Right ventricle myocardium inferior (tissue), 1 donor: Measurements from ENCODE around the gene CALM3. TPM values are rescaled to one million over a fixed set of nuclear protein-coding genes. Genes with fewer than 3 reads are reported as not detected.

Source experiments
- ATAC-seq: fragments of 200-7000 bp; cut with Tn5 transposase; one replicate; pipeline ENCODE4 v1.9.1; 2020; ENCODE audit warnings: mild to moderate bottlenecking, moderate library complexity
- DNase-seq: peaks from one replicate; pipeline ENCODE4 v3.0.0; 2021; ENCODE audit errors: missing footprints
- intact Hi-C: fragments of 100-400 bp; cut with DNase I; formaldehyde crosslinking; loops from one replicate; pipeline ENCODE4 v1.11.0; 2022
- total RNA-seq: library from RNA; stranded (reverse); fragmentation: NEBNext Ultra II Directional; extraction: Animal tissue kit (Norgen Biotek cat#: 25700); gene quantifications from one replicate; pipeline ENCODE4 v1.2.1, GENCODE V29; 2021
- donor health status: DM: no; HTN: yes; CAD: no; lungs with severe emphysema.

CALM3 gene
- total RNA-seq, 1 donor from 2014 or later: 378 TPM

DNA sequence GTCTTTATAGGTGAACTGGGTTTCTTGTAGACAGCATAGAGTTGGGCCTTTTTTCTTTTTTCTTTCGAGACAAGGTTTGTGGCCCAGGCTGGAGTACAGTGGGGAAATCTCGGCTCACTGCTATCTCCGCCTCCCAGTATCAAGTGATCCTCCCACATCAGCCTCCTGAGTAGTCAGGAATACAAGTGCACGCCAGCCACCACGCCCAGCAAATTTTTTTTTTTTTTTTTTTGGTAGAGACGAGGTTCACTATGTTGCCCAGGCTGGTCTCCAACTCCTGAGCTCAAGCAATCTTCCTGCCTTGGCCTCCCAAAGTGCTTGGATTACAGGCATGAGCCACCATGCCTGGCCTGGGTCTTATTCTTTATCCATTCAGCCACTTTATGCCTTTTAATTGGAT, 5.1 kb upstream of the CALM3 start:
- DNase-seq (no peak), ATAC-seq (no peak)
- intact Hi-C loops: no loop called here

DNA sequence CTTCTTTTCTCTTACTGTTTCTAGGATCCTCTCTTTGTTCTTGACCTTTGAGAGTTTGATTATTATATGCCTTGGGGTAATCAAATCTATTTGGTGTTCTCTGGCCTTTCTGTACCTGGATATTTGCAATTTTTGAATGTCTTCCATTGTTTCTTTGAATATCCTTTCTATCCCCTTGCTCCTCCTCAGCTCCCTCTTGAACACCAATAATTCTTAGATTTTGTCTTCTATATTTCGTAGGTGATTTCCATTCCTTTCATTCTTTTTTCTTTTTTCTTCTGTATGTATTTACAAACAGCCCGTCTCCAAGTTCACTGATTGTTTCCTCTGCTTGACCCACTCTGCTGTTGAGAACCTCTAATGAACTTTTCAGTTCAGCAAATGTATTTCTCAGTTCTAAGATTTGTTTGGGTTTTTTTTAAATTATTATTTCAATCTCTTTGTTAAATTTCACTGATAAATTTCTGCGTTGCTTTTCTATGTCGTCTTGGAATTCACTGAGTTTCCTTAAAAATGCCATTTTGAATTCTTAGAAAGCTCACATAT, 2.7 kb upstream of the CALM3 start:
- no peak for ATAC-seq
- intact Hi-C loops: no loop called here
- no peak for DNase-seq

DNA sequence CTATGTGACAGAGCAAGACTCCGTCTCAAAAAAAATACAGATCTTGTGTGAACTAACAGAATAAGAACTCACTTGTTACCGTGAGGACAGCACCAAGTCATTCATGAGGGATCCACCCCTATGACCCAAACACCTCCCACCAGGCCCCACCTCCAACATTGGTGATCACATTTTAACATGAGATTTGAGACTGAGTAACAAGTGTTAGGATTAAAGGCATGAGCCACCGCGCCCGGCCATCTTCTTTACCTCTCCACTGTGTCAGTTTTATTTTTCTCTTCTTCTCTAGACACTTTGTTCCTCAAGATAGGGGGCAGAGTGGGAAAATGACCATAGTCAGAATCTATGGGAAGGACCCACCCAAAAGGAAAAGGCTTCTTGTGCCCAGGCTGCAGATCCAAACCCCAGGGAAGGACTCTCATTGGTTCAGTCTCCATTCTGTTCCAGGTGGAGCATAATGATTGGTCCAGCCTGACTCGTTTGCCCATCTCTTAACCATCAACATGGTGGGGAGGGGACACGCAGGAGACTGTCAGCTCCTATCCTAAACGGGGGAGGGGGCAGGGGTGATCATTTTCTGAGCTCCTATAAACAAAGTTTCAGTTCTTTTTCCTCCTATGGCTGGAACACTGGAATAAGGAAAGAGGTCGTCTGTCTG, 1.3 kb upstream of the CALM3 start:
- DNase-seq (no peak), ATAC-seq (no peak)
- intact Hi-C loops: no loop called here

DNA sequence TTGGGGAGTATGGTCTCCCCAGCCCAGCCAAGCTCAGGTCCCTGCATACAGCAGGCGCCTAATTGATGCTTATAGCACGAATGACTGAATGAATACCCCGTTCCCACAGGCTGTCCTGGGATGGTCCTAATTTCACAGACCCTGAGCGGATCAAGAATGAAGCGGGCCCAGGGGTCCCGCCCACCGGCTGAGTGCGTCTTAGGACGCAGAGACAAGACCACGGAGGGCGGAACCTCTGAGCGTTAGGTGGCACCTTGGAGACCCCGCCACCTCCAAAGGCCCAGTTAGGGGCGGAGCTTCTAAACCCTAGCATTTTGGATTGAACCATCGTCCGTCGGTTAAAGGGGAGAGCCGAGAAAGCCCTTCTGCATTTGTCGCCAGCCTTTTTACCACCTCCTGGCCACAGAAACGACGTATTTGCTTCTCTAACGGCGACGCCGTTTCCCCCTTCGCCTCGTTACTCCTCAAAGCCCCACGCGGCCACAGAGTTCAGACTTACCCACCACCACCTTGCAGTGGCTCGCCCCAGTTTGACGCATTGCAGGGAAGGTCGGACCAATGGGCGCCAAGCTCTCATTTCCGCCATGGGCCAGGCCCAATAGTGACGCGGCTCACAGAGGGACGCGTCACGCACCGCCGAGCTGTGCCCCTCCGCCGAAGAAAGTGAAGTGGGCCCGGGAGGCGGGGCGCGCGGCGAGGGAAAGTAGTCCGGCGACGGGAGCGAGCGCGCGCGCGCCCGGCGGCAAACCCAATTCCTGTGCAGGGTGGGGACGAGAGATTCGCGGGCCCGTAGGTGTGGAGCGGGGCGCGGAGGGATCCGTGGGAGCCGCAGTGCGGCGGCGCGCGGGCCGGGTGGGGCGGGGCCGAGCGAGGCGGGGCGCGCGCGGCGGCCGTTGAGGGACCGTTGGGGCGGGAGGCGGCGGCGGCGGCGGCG, 479 bp upstream of the CALM3 start:
- DNase-seq (peak; percentile 97), ATAC-seq (peak; percentile 93)
- intact Hi-C loops: no loop called here

DNA sequence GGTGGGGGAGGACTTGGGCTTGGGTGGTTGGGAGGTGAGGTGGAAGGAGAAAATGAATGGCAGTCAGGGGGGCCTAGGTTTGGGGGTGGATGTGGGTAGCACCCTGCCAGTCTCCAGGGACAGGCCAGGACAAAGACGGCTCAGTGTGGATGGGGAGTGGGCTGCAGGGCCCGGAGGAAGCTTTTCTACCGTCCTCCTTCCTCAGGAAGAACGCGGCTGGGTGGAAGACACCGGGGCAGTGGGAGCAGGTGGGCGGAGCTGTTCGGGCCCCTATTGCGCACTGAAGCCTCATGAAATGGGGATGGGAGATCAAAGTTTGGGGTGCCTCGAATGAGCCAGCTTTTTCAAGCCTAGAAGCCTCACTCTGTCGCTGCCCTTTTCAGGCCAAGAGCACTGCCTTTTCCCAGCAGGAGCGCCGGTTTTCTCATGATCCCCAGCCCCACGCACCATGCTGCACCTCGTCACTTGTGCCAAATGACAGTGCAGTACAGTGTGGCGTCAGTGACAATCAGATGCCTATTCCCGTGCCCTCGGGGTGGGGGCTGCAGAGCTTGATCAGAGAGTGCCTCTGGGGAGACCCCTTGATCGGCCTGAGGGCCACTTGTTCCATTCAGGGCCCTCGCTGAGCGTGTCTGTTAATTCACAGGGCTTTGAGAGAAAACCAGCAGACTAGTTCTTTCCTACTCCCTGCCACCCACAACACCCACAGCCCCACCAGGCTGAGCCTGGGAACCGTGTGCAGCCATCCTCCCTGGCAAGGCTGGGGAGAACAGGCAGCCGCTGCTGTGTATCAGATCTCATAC, 1.5 kb downstream of the CALM3 start:
- DNase-seq (no peak), ATAC-seq (no peak)
- intact Hi-C loops: no loop called here

DNA sequence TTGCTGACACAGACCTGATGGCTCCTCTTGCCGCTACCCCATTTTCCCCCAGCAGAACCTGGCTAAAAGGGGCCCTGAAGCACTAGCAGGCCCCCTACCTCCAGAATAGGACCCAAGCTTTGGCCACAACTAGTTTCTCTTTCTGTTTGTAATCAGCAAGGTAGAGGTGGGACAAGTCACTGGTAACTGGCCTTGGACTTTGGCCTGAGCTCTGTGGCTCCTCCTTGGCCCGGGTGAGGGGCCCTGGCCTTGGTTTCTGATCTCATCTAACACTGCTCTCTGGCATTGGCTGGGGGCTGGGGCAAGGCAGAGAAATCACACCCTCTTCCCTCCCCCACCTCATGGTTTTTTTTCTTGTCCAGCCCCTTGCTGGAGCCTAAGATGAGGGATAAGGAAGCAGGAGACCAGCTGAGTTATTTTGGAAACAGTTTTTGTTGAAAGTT, 2.1 kb downstream of the CALM3 start:
- intact Hi-C loops: no loop called here
- DNase-seq: no peak
- ATAC-seq: no peak

DNA sequence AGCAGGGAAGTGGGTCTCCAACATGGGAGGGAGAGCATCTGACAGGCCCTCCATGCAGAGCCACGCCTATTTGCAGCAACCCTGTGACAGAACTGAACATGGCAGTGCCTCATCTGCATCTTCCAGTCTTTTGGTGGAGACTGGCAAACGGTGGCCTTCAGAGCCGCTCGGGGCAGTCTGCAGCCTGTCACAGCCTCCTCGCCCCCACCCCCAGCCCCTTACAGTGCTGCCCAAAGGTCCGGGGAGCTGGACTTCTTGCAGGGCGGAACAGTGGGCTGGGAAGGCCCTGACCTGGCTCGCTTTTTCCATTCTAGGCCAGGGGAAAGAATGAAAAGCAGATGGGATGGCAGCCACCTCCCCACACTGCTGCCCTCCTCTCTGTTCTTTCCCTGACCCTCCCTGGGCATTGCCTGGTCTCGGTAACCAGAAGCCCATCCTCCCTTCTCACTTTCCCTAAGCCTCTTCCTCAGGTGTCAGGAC, 2.7 kb downstream of the CALM3 start:
- DNase-seq (no peak), ATAC-seq (no peak)
- intact Hi-C loops: no loop called here

DNA sequence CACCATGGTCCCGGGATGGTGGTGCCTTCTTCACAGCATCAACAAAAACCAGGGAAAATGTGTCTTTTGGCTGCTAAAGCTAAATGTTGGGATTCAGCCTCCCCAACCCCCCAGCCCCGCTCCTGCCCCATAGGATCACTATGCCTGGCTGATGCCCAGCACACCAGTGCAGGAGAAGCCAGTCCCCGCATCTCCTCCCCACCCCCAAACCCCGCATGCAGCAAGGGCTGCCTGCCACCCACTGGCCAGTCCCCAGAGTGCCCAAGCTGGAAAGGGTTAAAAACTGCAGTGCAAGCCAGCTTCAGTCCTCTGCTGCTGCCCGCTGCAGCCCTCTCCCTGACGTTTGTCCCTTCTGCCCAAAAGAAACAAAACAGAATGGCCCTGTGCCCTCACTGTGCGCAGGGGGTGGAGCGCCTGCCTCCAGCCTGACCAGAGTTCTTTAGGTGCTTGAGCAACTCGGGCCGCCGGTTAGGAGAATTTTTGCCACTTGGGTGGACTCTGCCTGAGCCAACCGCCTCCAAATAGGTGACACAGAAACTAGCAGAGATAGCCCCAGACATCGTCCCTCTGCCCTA, 3.7 kb downstream of the CALM3 start:
- no peak for DNase-seq
- intact Hi-C loops: no loop called here
- ATAC-seq: no peak

DNA sequence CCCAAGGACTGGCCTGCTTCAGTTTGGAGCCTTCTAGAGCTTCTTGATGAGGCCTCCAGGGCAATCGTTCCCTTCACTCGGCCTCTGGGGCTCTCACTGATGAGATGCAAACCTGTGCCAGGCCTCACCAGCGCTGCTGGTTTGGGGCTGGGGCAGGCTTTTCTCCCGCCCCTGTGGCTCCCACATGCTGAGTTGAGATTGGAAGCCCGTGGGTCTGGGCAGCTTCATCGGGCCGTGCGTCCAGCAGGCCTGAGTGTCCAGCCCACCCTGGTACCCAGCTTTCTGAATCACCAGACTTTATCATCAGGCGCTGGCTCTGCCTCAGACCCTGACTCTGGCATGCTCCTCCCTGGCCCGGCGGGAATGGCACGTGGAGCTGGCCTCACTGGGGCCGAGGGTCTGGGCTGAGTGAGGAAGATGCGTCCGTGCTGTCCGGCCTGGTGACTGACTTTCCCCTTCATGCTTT, 4.3 kb downstream of the CALM3 start:
- intact Hi-C loops: no loop called here
- ATAC-seq (no peak), DNase-seq (no peak)

DNA sequence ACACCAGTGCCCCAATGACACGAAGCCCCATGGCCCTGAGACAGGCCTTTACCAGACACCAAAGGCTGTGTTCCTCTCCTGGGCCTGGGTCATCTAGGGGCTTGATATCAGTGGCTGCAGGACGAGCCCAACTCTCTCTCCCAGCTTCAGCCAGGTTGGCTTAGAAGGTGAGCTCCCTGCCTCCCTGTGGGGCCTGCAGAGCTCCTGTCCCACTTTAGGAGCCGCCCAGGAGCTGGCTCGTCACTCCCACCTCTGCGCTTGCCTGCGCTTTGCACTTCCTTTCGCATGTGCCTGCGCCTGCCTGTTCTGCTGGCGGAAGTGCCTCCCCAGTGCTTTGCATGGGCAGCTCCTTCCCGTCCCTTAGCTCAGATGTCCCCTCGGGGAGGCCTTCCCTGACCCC, 4.9 kb downstream of the CALM3 start:
- DNase-seq (no peak), ATAC-seq (no peak)
- intact Hi-C loops: no loop called here

DNA sequence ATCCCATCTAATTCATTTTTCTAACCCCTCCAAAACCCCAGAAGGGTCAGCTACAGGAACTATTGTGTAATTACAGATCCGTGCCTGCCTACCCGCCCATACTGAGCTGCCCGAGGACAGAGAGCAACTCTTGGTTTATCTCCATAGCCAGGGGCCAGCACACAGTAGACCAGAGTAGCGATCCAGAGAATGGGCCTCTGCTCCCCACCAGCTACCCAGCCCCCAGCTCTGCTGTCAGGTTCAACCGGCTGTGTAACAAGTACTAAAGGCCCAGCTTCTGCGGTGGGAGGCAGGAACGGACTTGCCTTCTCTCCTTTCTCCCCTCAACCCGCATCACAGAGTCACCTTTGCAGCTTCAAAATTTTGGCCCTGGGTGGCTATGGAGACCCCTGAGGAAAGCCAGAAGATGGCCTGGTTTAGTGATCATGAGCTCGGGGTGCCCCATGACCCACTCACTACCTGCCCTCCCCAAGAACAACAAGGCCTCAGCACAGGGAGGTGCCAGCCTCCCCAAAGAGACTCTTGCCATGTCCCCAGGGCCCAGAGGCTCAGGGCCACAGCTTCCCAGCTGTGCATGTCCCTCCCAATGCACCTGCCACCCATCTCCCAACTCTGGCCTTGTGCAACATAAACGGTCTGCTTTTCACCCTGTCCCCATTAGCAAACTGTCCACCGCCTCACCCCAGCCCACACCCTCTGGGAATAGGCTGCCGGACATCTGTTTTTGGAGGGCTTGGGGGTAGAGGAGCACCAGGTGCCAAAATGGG, 5.7 kb downstream of the CALM3 start:
- no peak for DNase-seq
- intact Hi-C loops: no loop called here

DNA sequence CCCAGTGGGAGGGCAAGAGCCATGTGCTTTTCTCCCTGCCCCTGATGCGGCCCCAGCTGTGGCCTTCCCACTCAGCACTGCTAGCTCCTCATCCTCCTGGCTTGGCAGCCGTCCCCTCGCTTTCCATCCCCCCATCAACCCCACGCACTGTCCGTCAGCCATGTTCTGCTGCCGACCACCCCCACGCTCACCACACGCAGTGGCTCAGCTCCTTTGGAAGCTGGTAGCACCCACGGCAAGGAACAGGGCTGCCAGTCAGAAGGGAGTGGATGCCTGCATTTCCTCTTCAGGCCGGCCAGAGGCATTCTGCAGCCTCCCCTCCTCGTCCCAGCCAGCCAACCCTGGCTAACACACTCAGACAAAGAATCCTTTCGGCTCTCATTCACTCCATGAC, 6.3 kb downstream of the CALM3 start:
- intact Hi-C loops: no loop called here
- DNase-seq: no peak
- no peak for ATAC-seq

More for the DNA sequence above, 5.7 kb downstream of the CALM3 start:
- ATAC-seq: no peak

DNA sequence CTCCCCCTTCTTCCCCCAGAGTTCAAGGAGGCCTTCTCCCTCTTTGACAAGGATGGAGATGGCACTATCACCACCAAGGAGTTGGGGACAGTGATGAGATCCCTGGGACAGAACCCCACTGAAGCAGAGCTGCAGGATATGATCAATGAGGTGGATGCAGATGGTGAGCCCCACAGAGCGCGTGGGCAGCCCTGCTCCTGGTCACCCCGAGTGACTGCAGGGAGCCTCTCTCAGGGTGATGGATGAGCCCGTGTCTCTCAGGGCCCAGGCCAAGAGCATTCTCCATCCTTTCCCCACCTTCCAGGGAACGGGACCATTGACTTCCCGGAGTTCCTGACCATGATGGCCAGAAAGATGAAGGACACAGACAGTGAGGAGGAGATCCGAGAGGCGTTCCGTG, 7.0 kb downstream of the CALM3 start:
- no peak for DNase-seq
- intact Hi-C loops: no loop called here
- ATAC-seq: no peak

DNA sequence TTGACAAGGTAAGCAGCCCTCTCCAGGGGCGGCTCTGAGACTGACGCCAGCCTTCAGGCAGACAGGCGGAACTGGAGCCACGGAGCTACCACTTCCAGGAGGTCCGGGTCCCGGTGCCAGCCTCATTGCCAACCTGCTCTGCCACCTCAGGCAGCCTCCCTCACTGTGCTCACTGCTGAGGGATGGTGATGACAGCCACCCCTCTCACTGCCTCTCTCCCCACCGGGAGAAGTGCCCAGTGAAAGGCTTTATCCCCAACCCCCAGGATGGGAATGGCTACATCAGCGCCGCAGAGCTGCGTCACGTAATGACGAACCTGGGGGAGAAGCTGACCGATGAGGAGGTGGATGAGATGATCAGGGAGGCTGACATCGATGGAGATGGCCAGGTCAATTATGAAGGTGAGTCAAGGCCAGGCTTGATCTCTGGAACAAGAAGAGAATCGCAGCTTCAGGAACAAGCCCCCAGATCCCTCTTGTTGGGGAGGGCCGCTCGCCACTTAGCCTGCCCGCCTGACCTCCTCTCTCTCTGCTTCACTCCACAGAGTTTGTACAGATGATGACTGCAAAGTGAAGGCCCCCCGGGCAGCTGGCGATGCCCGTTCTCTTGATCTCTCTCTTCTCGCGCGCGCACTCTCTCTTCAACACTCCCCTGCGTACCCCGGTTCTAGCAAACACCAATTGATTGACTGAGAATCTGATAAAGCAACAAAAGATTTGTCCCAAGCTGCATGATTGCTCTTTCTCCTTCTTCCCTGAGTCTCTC, 7.6 kb downstream of the CALM3 start:
- intact Hi-C loops: no loop called here
- ATAC-seq (no peak), DNase-seq (no peak)

DNA sequence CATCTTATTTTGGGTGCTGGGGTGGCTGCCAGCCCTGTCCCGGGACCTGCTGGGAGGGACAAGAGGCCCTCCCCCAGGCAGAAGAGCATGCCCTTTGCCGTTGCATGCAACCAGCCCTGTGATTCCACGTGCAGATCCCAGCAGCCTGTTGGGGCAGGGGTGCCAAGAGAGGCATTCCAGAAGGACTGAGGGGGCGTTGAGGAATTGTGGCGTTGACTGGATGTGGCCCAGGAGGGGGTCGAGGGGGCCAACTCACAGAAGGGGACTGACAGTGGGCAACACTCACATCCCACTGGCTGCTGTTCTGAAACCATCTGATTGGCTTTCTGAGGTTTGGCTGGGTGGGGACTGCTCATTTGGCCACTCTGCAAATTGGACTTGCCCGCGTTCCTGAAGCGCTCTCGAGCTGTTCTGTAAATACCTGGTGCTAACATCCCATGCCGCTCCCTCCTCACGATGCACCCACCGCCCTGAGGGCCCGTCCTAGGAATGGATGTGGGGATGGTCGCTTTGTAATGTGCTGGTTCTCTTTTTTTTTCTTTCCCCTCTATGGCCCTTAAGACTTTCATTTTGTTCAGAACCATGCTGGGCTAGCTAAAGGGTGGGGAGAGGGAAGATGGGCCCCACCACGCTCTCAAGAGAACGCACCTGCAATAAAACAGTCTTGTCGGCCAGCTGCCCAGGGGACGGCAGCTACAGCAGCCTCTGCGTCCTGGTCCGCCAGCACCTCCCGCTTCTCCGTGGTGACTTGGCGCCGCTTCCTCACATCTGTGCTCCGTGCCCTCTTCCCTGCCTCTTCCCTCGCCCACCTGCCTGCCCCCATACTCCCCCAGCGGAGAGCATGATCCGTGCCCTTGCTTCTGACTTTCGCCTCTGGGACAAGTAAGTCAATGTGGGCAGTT, 8.6 kb downstream of the CALM3 start:
- ATAC-seq: no peak
- intact Hi-C loops: no loop called here

DNA sequence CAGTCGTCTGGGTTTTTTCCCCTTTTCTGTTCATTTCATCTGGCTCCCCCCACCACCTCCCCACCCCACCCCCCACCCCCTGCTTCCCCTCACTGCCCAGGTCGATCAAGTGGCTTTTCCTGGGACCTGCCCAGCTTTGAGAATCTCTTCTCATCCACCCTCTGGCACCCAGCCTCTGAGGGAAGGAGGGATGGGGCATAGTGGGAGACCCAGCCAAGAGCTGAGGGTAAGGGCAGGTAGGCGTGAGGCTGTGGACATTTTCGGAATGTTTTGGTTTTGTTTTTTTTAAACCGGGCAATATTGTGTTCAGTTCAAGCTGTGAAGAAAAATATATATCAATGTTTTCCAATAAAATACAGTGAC, 9.3 kb downstream of the CALM3 start:
- DNase-seq (no peak), ATAC-seq (no peak)
- intact Hi-C loops: no loop called here

More for the DNA sequence above, 8.6 kb downstream of the CALM3 start:
- no peak for DNase-seq
